Osteoblast (primary cell): ENCODE results near the gene LHX3. TPM values are rescaled to one million over a fixed set of nuclear protein-coding genes. Genes with fewer than 3 reads are reported as not detected.

ENCODE experiments used
- DNase-seq: peaks from one replicate; pipeline ENCODE4 v3.0.0; 2011; ENCODE audit warnings: low spot score, mixed read lengths; ENCODE audit not compliant: insufficient read length; ENCODE audit errors: missing footprints
- H2AFZ ChIP-seq: 2 replicates; pipeline ENCODE4 v1.6.0; 2011; ENCODE audit warnings: mild to moderate bottlenecking, low read length
- H3K27ac ChIP-seq: 2 replicates; pipeline ENCODE4 v1.5.1; 2011; ENCODE audit warnings: mild to moderate bottlenecking, low read depth, low read length, moderate library complexity
- H3K27me3 ChIP-seq: 2 replicates; pipeline ENCODE4 v1.6.0; 2012; ENCODE audit warnings: mild to moderate bottlenecking, control low read depth, inconsistent platforms, low read length, moderate library complexity; ENCODE audit not compliant: insufficient read depth
- H3K36me3 ChIP-seq: 2 replicates; pipeline ENCODE4 v1.5.1; 2011; ENCODE audit warnings: mild to moderate bottlenecking, low read length, control low read depth, moderate library complexity; ENCODE audit not compliant: insufficient read depth
- H3K4me1 ChIP-seq: 2 replicates; pipeline ENCODE4 v1.5.1; 2011; ENCODE audit warnings: mild to moderate bottlenecking, low read length, control low read depth, moderate library complexity; ENCODE audit not compliant: insufficient read depth
- H3K4me2 ChIP-seq: 2 replicates; pipeline ENCODE4 v1.6.0; 2011; ENCODE audit warnings: mild to moderate bottlenecking, low read length; ENCODE audit not compliant: insufficient read depth
- H3K4me3 ChIP-seq: fragments of 200-600 bp; sonication (generic); 3 replicates; pipeline ENCODE4 v1.5.1; 2012; ENCODE audit warnings: mild to moderate bottlenecking, low read length, inconsistent platforms; ENCODE audit not compliant: insufficient read depth
- H3K79me2 ChIP-seq: 2 replicates; pipeline ENCODE4 v1.6.0; 2012; ENCODE audit warnings: mild to moderate bottlenecking, low read length, control low read depth, inconsistent platforms; ENCODE audit not compliant: insufficient read depth
- H3K9me3 ChIP-seq: 2 replicates; pipeline ENCODE4 v1.5.1; 2011; ENCODE audit warnings: low read depth, low read length, control low read depth
- H4K20me1 ChIP-seq: 2 replicates; pipeline ENCODE4 v1.6.0; 2012; ENCODE audit warnings: mild to moderate bottlenecking, low read length, control low read depth; ENCODE audit not compliant: insufficient read depth
- CTCF ChIP-seq: IDR thresholded peaks from 2 replicates; pipeline ENCODE4 v1.5.1; 2011; ENCODE audit warnings: mild to moderate bottlenecking, low read depth, low read length, moderate library complexity; ENCODE audit errors: extremely low read depth
- total RNA-seq: library from RNA; depleted of rRNA; stranded (reverse); fragments of >200 nt; gene quantifications from 2 replicates; pipeline ENCODE4 v1.2.3, GENCODE V29; 2012

Gene LHX3
- total RNA-seq, 1 donor, result not detected

GRCh38 chr9:136185066-136185465 is 19.9 kb downstream of the LHX3 start:
- H3K4me1 ChIP-seq, result no peaks in the 10 kb centered on the region
- no peak overlapping the region for H3K27ac ChIP-seq
- H3K9me3 ChIP-seq, result no peaks in the 10 kb centered on the region
- H3K4me2 ChIP-seq, result no peak overlapping the region
- H3K27me3 ChIP-seq, result peaks cover 14% of the 10 kb centered on the region
- no peak overlapping the region for H2AFZ ChIP-seq
- TF ChIP-seq CTCF, result no peak
- H4K20me1 ChIP-seq, result no peaks in the 10 kb centered on the region
- no peak overlapping the region for H3K4me3 ChIP-seq
- H3K79me2 ChIP-seq, result no peaks in the 10 kb centered on the region
- no peak for DNase-seq
- no peaks in the 10 kb centered on the region for H3K36me3 ChIP-seq

- H3K4me2 ChIP-seq, result no peak overlapping the region
- no peaks in the 10 kb centered on the region for H3K36me3 ChIP-seq
- no peaks in the 10 kb centered on the region for H3K4me1 ChIP-seq
- no peak overlapping the region for H3K27ac ChIP-seq
- no peaks in the 10 kb centered on the region for H3K9me3 ChIP-seq
- H3K4me3 ChIP-seq, result no peak overlapping the region
- no peaks in the 10 kb centered on the region for H3K79me2 ChIP-seq
- no peaks in the 10 kb centered on the region for H4K20me1 ChIP-seq
- TF ChIP-seq CTCF, result no peak
- H3K27me3 ChIP-seq, result peaks cover 11% of the 10 kb centered on the region
- peak; percentile 72 for DNase-seq
- no peak overlapping the region for H2AFZ ChIP-seq
Observed at GRCh38 chr9:136182850-136183422, 22.0 kb downstream of the LHX3 start.

GRCh38 chr9:136182420-136182787 is 22.5 kb downstream of the LHX3 start:
- Histone ChIP-seq H2AFZ (no peak overlapping the region), H3K4me3 (no peak overlapping the region), H4K20me1 (no peaks in the 10 kb centered on the region), H3K27ac (no peak overlapping the region), H3K4me2 (no peak overlapping the region), H3K9me3 (no peaks in the 10 kb centered on the region), H3K36me3 (no peaks in the 10 kb centered on the region), H3K79me2 (no peaks in the 10 kb centered on the region), H3K4me1 (no peaks in the 10 kb centered on the region), H3K27me3 (peaks cover 11% of the 10 kb centered on the region)
- TF ChIP-seq CTCF, result no peak
- no peak for DNase-seq

GRCh38 chr9:136181784-136182419 is 23.0 kb downstream of the LHX3 start:
- no peak for TF ChIP-seq CTCF
- Histone ChIP-seq H3K36me3 (no peaks in the 10 kb centered on the region), H3K27ac (no peak overlapping the region), H4K20me1 (no peaks in the 10 kb centered on the region), H3K4me3 (no peak overlapping the region), H2AFZ (no peak overlapping the region), H3K27me3 (peaks cover 11% of the 10 kb centered on the region), H3K4me1 (no peaks in the 10 kb centered on the region), H3K9me3 (no peaks in the 10 kb centered on the region), H3K79me2 (no peaks in the 10 kb centered on the region), H3K4me2 (no peak overlapping the region)
- DNase-seq, result peak; percentile 81
